ENCODE results near the gene DEAF1. TPM values are rescaled to one million over a fixed set of nuclear protein-coding genes. Genes with fewer than 3 reads are reported as not detected.

DEAF1 gene
- total RNA-seq, 1 donor from 2014 or later = 48.9 TPM

GRCh38 chr11:723120-723883 is 28.3 kb upstream of the DEAF1 start:
- H3K4me3 ChIP-seq (ENCODE audit: insufficient read depth, low read depth, low read length) = no peak overlapping the region
- peaks cover 18% of the 10 kb centered on the region for H3K4me1 ChIP-seq (ENCODE audit: insufficient read depth, low read length)
- TF ChIP-seq EZH2 (IDR thresholded peaks at IDR 0.05; ENCODE audit: insufficient read depth, low read length) (no peak), CTCF (IDR thresholded peaks at IDR 0.05; ENCODE audit: insufficient read depth, low read depth, low read length) (peak; percentile 80)
- H3K4me1 Mint-ChIP-seq (ENCODE audit: low read depth, unreplicated experiment) = no peaks in the 10 kb centered on the region
- no peaks in the 10 kb centered on the region for H3K9me3 Mint-ChIP-seq (ENCODE audit: unreplicated experiment)
- no peak overlapping the region for H3K27ac ChIP-seq (ENCODE audit: low read depth, low read length)
- peaks cover 53% of the 10 kb centered on the region for H4K20me1 ChIP-seq (ENCODE audit: insufficient read depth, low read length)
- peak overlapping the region; percentile 12 for H3K27ac Mint-ChIP-seq (ENCODE audit: unreplicated experiment)
- H3K4me2 ChIP-seq (ENCODE audit: low read length) = peak overlapping the region; percentile 33
- peaks cover 5% of the 10 kb centered on the region for H3K27me3 ChIP-seq (ENCODE audit: insufficient read depth, low read length)
- DNase-seq (ENCODE audit: low read depth) = no peak
- H3K9ac ChIP-seq (ENCODE audit: low read length) = no peak overlapping the region
- no peak overlapping the region for H2AFZ ChIP-seq (ENCODE audit: low read depth, low read length)
- H3K27me3 Mint-ChIP-seq (ENCODE audit: low read depth, unreplicated experiment) = peaks cover 4% of the 10 kb centered on the region
- no peak overlapping the region for H3K4me3 Mint-ChIP-seq (ENCODE audit: unreplicated experiment)
- no peaks in the 10 kb centered on the region for H3K9me3 ChIP-seq (ENCODE audit: insufficient read depth, low read depth, low read length)
- H3K36me3 Mint-ChIP-seq (ENCODE audit: low read depth, unreplicated experiment) = peaks cover 7% of the 10 kb centered on the region
- no peak for FAIRE-seq
- no peaks in the 10 kb centered on the region for H3K36me3 ChIP-seq (ENCODE audit: insufficient read depth, low read length)
- no peaks in the 10 kb centered on the region for H3K79me2 ChIP-seq (ENCODE audit: insufficient read depth, low read length)

GRCh38 chr11:722346-722811 is 27.4 kb upstream of the DEAF1 start:
- Histone ChIP-seq H3K79me2 (ENCODE audit: insufficient read depth, low read length) (no peaks in the 10 kb centered on the region), H3K4me2 (ENCODE audit: low read length) (no peak overlapping the region), H3K4me3 (ENCODE audit: insufficient read depth, low read depth, low read length) (no peak overlapping the region), H3K36me3 (ENCODE audit: insufficient read depth, low read length) (no peaks in the 10 kb centered on the region), H3K9me3 (ENCODE audit: insufficient read depth, low read depth, low read length) (no peaks in the 10 kb centered on the region), H2AFZ (ENCODE audit: low read depth, low read length) (no peak overlapping the region), H3K9ac (ENCODE audit: low read length) (no peak overlapping the region), H4K20me1 (ENCODE audit: insufficient read depth, low read length) (peaks cover 55% of the 10 kb centered on the region), H3K27me3 (ENCODE audit: insufficient read depth, low read length) (peaks cover 5% of the 10 kb centered on the region), H3K4me1 (ENCODE audit: insufficient read depth, low read length) (peaks cover 9% of the 10 kb centered on the region), H3K27ac (ENCODE audit: low read depth, low read length) (no peak overlapping the region)
- H3K27ac Mint-ChIP-seq (ENCODE audit: unreplicated experiment) = no peak overlapping the region
- TF ChIP-seq EZH2 (IDR thresholded peaks at IDR 0.05; ENCODE audit: insufficient read depth, low read length) (no peak), CTCF (IDR thresholded peaks at IDR 0.05; ENCODE audit: insufficient read depth, low read depth, low read length) (no peak)
- FAIRE-seq (no peak), DNase-seq (ENCODE audit: low read depth) (no peak)
- peaks cover 4% of the 10 kb centered on the region for H3K27me3 Mint-ChIP-seq (ENCODE audit: low read depth, unreplicated experiment)
- no peaks in the 10 kb centered on the region for H3K9me3 Mint-ChIP-seq (ENCODE audit: unreplicated experiment)
- H3K4me1 Mint-ChIP-seq (ENCODE audit: low read depth, unreplicated experiment) = no peaks in the 10 kb centered on the region
- no peak overlapping the region for H3K4me3 Mint-ChIP-seq (ENCODE audit: unreplicated experiment)
- H3K36me3 Mint-ChIP-seq (ENCODE audit: low read depth, unreplicated experiment) = peaks cover 7% of the 10 kb centered on the region

All from astrocyte (in vitro differentiated cells and primary cell).